IMR-90 (cell line): ENCODE measurements around the gene GAL3ST2.

Experiments used
- CTCF ChIP-seq: conservative IDR thresholded peaks from 2 replicates; pipeline ENCODE4 v1.5.1; 2012; ENCODE audit warnings: mild to moderate bottlenecking, low read depth, low read length, improper control_type of control experiment
- ELK1 ChIP-seq: fragments of 150-350 bp; IDR thresholded peaks from 2 replicates; pipeline ENCODE4 v1.6.1; 2016; ENCODE audit warnings: low read depth, mild to moderate bottlenecking, low read length, moderate library complexity, borderline replicate concordance
- MAZ ChIP-seq: IDR thresholded peaks from 2 replicates; pipeline ENCODE4 v1.6.1; 2012; ENCODE audit warnings: low read depth, mild to moderate bottlenecking, low read length, improper control_type of control experiment, moderate library complexity, borderline replicate concordance
- MXI1 ChIP-seq: IDR thresholded peaks from 2 replicates; pipeline ENCODE4 v1.6.1; 2012; ENCODE audit warnings: low read depth, mild to moderate bottlenecking, low read length, moderate library complexity, borderline replicate concordance
- RFX5 ChIP-seq: IDR thresholded peaks from 2 replicates; pipeline ENCODE4 v1.8.0; 2012; ENCODE audit warnings: low read depth, mild to moderate bottlenecking, low read length, moderate library complexity

GRCh38 chr2:241763551-241764274 is 12.9 kb upstream of the GAL3ST2 start:
- no peak for TF ChIP-seq CTCF
- no peak for TF ChIP-seq RFX5
- TF ChIP-seq ELK1 = no peak
- no peak for TF ChIP-seq MXI1
- no peak for TF ChIP-seq MAZ
